NOMO-1 (cell line): ENCODE results near the gene COP1.

Experiments
- DNase-seq, 2 experiments: peaks; one replicate each; lab custom pipeline; 2025; ENCODE audit not compliant: unreplicated experiment in 2 of 2; lab: John Stamatoyannopoulos, UW

The COP1 gene

DNA sequence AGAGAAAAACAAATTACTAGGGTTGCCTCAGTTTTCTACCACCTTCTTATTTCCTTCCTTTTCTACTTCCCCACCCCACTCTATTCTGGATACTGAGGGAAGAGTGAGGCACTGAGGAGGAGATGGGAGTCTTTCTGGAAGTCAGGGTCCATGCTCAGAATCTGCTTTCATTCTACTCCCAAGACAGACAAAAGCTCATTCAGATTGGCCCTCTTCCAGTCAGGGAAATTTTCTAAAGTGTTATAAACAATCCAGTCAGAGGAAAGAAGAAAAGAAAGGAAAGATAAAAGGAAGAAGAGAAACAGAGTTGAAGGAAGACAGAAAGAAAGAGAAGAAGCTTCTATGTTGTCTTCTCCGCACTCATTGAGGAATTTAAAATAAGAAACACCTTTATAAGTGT lies 228.6 kb downstream of the COP1 start:
- no peak for DNase-seq

DNA sequence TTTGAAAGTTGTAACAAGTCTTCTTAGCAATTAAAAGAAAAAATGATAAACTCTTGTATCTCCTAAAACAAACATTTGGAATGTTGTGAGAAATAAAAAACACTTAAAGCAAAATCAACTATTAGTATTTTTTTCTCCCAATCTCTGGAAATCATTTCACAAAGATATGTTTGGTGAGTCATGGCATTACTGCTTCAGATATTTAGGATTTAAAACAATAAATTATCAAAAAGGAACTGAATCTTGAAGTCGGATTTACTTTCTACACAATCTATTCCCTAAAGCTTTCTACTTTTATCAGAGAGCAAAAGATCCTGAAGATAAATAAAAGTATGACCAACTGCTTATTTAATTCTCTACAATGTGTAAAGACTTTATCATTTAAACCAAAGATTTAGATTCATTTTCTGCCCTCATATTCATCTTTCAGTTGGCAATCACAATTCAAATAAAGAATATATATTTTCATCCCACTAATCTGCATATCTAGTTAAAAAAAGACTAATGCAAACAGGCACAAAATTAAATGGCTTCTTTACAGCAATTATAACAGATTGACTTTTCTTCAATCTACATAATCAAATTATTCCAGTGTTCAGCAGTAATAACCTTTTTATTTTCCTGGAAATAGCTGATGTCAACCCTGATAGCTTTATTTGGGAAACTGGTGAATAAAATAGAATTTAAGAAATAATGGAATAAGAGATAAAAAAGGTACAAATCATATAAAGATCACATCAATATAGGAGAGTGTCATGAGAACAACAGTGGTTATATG lies 230.0 kb downstream of the COP1 start:
- no peak for DNase-seq

DNA sequence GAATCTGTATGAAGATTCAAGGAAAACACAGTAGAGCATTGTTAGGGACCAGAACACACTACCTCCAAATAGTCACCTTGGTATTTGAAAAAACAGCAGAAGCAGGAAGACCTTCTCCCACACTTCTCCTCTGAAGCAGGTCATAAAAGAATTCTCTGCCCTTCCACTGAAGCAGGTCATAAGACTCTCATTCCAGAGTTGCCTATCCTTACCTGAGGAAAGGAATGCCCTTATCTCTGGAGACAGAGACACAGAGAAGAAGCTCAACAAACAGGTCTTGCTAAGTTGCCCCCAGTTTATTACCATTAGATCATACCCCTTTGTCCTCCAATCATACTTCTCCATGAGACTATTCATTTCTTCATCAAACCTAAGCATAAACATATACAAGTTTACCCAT lies 237.9 kb downstream of the COP1 start:
- no peak for DNase-seq

DNA sequence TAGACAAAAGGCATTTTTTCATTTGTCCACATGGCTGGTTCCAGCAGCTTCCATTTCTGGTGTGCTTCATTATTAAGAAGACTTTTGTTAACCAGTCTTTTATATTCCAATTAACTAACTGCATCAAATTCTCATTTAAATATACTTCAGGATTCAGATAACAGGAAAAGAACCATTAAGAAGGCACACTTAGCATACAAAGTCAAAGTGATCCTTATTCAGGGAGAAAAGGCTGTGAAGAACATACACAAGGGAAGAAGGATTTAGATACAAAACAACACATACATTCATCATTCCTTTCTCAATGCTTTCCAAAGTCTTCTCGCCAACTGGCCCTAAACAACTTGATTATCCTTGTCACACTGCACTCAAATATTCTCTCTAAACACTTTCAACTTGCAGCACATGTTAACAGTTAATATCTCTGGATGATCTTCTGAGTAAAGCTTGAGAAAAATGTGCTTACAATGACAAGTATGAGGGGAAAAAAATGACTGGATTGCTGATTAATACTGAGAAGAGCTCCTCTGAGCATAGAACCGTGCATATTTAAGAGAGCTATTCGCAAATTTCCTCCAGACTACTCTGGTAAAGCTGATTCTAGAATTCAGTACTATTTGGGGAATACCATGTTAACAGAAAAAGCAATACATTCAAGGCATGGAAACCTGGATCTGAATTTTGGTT lies 238.5 kb downstream of the COP1 start:
- no peak for DNase-seq

DNA sequence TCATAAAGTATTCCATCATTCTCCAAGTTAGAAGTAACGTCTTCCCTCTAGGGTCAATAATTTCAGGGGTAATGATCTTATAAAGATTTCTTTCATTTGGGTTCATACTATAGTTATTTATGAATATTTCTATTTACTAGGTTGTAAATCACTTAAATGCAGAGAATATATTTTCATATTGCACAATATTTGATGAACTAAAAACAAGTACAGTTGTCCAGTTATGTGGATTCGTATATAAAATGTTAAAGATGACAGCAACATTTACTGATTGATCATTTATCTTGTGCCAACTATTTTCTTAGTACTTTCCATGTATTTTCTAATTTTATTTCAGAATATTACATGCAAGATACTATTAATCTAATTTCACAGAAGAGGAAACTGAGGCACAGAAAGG lies 243.3 kb downstream of the COP1 start:
- no peak for DNase-seq

DNA sequence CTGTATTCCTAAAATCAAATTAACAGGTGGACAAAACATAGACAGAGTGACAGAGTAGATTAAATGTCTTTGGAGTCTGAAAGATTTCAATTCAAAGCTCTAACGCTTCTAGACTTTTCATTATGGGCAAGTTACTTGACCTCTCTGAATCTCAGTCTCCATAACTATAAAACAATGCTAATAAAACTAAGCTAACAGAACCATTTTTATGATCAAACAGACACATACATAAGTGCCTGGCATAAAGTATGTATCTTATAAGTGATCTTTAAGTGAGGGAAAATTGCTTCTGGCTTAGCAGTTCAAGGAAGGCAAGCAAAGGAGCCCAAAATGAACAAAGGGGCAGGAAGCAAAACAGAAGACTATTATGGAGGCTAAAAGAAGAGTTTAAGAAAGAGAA lies 246.9 kb downstream of the COP1 start:
- no peak for DNase-seq

DNA sequence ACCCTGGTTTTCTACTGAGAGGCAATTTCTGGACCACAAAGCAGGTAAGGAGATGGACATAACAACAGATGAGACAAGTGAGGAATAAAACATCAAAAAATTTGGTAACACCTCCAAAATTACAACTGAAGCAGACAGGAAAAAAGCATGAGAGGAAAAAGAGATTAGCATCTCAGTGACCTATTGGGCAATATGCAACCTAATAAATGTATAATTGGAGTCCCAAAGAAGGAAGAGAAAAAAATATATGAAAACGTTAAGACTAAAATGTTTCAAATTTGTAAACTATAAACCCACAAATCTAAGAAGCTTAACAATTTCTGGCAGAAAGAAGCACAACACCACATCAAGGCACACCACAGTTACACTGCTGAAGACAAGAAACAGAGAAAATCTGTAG lies 255.5 kb downstream of the COP1 start:
- DNase-seq, result no peak

DNA sequence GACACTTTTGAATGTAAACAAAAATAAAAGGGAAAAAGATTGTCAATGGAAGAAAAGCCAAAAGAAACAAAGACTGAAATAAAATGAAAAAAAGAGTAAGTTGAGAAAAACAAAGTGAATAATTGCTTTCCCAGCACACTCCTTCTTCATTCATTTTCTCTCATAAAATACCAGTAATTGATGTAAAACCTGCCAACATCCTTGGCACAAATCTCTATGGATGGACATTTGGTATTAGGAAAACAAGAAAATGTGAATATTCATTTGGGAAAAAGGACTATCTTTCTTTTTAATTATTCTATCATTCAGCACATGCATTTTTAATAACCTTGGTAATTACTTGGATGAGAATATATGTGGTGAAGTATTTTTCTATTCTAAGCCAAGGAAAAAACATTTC lies 259.3 kb downstream of the COP1 start:
- no peak for DNase-seq

DNA sequence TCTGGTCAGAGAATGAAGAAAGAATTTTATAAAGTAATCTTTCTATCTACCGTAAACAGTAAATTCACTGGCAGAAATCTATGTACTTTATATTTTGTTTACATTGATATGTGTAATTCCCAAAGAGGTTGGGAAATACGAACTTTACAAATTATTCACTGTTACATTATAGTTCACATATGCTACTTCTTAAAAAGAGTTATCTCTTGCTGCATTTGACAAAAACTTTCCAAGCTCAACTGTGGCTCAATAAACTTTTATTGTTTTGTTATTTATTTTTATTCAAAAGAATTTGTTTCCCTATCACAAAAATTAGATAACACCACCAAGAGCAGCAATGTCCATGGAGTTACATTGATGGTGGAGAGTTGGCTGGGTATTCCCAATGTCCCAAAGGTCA lies 262.5 kb downstream of the COP1 start:
- no peak for DNase-seq

DNA sequence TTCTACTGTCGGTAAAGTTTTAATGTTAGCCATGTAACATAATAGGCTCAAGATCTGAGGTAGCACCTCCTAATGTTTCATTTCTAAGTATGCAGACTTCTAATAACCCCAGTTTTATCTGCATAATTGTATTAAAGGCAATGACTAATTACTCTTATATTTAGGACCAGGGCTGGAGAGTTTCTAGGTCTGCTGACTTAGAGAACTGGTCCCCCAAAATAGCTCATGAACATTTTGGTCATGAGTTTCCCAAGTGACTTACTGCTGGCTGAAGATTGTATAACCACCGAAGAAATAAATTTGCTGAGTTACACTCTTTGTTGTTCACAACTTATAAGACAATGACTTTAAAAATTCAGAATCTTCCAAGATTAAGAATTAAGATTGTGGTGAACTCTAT lies 265.9 kb downstream of the COP1 start:
- DNase-seq, result no peak

DNA sequence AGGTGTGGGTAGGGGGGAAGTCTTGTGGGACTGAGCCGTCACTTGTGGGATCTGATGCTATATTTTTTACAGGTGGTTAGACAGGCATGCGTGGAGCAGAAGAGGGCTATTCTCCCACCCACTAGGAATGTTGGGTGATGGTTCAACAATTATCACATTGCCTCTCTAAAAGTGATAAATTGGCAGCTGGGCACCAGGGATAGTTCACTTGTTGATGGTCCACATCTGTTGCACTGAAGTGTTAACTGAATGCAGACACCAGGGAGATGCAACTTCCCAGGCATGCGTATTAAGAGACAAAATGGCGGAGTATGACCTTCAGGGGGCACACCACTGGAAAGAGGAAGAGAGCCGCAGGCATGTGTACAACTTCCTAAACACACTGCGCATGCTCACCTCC lies 270.4 kb downstream of the COP1 start:
- no peak for DNase-seq

DNA sequence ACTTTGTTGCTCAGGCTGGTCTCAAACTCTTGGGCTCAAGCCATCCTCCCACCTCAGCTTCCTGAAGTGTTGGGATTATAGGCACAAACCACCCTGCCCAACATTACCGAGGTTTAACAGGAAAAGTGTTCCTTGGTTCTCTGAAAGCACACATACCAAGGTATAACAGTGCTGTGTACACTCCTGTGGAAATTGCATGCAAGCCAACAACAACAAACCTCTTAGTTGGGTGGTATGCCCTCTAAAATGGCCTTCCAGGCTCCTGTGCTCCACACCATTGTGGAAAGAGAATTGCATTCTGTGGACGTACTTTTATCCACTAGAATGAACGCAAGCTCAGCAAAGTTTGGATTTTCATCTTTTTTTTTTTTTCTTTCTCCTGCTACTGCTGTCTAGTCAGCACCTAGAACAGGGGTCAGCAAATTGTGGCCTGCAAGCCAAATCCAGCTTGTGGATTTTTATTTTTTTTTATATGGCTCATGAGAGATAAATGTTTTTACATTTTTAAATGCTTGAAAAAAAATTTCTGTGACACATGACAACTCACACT lies 271.4 kb downstream of the COP1 start:
- no peak for DNase-seq

DNA sequence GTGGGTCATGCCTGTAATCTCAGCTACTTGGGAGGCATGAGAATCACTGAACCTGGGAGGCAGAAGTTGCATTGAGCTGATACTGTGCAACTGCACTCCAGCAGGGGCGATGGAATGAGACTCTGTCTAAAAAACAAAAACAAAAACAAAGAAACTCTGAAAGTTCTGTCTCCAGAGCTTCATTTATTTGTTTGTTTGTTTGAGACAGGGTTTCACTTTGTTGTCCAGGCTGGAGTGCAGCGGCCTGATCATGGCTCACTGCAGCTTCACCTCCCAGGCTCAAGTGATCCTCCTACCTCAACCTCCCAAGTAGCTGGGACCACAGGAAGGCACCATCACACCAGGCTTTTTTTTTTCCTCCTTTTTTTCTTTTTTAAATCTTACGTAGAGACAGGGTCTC lies 271.9 kb downstream of the COP1 start:
- no peak for DNase-seq

DNA sequence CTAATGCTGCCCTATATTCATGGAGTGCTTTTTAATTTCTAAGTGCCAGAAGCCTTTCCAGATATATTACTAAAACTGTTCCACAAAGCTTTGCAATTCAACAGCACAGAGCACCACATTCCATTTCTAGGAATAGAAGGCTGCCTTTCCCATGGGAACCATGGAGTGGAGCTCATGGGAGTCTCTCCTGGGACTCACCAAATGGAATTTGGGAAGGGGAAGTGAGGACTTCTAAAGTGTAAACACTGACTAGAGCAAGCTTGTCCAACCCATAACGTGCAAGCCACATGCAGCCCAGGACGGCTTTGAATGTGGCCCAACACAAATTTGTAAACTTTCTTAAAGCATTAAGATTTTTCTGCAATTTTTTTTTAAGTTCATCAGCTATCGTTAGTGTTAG lies 273.3 kb downstream of the COP1 start:
- DNase-seq, result no peak

DNA sequence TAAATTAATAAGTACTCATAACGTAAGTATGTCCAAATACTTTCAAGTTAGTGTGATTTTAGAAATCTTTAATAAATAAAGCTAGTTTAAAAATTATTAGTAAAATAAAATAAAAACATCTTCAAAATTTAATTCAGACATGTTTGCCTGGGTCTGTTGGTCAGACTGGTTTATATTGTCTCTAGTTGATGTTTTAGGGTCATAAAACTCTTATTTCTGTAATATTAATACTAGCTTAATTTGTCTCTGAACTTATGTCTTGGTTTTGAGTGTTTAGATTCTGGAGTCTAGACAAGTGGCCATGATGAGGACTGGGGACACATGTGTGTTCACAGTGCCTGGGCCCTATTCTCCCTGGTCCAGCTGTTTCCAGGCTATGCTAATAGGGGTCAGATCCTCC lies 279.1 kb downstream of the COP1 start:
- DNase-seq, result no peak

DNA sequence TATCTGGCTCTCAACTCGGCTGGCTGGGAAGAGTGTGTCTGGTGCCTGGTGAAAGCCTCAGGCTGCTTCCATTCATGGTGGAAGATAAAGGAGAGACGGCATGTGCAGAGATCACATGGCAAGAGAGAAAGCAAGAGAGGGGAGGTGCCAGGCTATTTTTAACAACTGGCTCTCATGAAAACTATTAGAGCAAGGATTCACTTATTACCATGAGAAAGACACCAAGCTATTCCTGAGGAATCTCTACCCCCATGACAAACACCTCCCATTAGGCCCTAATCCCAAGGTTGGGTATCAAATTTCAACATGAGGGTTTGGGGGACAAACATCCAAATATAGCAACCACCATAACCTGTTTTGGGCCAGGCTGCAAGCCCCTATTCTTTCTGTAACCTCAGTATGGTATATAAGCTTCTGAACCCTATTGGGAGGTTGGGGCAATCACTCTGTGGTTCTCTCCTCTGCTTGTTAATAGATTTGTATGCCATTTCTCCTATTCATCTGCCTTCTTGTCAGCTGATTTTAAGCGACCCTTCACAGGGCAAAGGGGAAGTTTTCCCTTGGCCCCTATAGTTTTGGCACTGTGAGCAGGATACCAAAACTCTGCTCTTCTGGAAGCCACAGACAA lies 284.7 kb downstream of the COP1 start:
- DNase-seq, result no peak

DNA sequence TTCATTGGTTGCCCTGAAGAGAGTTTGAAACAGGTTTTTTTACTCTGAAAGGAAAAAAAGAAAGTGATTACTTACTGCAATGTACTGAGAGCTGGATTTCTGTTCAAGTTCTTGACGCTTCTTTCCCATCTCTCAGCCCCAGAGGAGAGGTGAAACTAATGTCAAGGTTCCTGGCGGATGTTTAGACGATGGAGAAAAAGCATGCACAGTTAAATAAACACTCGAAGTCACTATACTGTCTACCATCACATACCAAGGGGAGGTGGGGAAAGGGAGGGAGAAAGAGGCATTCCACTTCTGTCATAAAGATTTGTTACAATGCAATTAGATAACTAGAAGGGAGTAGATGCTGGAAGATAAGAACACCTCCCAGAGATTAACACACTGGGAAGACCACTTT lies 286.7 kb downstream of the COP1 start:
- DNase-seq, result no peak

DNA sequence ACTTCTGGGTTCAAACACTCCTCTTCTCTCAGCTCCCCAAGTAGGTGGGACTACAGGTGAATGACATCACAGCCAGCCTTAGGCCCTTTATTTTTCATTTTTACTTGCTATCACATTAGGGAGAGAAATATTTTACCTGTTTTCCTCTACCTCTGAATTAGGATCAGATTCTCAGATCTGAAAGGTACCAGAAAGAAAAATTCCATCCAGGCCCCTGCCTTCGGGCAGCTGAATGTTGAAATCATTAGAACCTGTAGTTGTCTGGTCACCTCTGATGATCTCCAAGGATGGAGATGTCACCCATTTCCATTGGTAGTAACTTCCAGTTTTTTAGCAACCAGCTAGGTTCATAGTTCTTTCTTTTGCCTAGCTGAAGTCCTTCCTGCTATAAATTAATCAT lies 288.1 kb downstream of the COP1 start:
- no peak for DNase-seq

DNA sequence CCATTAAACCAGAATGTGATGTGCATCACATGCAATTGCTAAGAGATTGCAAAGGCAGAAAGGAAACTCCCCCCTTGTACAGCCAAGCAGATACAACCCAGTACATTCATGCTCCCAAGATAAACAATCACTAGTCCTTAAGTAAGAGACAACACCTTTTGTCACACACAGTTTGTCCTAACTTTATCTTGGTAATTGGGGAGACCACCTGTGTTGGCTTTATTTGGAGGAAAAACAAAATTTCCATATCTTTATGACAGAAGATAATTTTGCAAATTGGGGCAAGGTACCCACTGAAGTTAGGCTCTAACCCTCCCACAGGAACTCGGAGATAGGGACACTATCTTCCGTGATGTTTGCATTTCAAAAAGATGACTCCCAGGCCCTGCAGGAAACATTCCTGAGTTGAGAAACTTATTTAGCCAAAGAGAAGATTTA lies 288.7 kb downstream of the COP1 start:
- no peak for DNase-seq

DNA sequence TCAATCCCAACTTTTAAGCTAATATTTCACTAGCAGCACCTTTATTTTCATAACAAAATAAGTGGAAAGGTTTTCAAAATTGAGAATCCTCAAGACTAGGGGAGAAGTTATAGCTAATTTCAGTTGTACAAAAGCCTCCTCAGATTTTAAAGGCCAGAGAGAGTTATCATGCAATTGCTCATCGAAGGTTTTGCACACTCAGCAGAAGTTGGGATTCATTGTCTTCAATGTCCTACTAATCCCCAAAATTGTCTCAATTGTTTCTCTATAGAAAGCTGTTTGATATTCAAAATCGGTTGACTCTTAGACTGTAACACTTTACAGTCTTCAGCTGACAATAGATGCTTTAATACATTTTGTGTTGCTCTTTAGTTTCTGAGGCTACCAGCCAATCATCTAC lies 293.0 kb downstream of the COP1 start:
- no peak for DNase-seq

DNA sequence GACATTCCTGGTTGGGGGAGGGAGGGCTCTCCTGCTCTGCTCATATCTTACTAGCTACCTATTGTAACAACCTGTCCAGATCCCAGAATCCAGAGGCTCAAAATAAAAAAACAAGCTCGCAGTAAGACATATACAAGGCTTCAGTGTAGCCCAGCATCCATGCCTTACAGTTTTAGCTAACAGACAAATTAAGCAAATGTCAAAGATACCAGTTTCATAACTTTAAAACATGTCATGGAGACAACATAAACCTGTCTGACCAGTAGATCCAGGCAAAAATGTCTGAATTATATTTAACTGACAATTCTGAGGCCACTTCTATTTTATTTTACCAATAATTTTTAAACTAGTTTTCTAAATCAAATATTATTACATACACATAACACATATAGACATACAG lies 295.9 kb downstream of the COP1 start:
- DNase-seq, result no peak

DNA sequence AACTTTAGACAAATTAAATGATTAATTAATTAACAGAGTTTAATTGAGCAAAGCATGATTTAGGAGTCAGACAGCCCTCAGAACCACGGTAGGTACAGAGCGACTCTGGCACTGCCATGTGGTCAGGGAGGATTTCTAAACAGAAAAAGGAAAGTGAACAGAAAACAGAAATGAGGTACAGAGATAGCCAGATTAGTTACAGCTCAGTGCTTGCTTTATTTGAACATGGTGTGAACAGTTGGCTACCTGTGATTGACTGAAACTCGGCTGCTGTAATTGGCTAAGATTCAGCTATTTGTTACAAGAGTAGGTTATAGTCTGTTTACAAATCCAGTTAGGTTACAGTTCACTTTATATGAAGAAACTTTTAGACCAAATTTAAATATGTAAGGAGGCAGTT lies 300.7 kb downstream of the COP1 start:
- no peak for DNase-seq
